CD14-positive monocyte (primary cell): ENCODE measurements around the gene ZBED1. TPM values are rescaled to one million over a fixed set of nuclear protein-coding genes. Genes with fewer than 3 reads are reported as not detected.

Source experiments
- DNase-seq, 3 donors: peaks; one replicate each; pipeline ENCODE4 v3.0.0-alpha.2; 2011 to 2022
- H2AFZ ChIP-seq: 2 replicates; pipeline ENCODE4 v1.6.0; 2012; ENCODE audit warnings: mild to moderate bottlenecking, low read depth, low read length, inconsistent platforms; ENCODE audit not compliant: insufficient read depth, poor library complexity, severe bottlenecking
- H3K27ac ChIP-seq, 2 donors: 1 replicate in 1 of 2; 2 replicates in 1 of 2; pipeline ENCODE4 v1.5.1; 2012 to 2013; ENCODE audit warnings: low read length in 2 of 2, control low read depth in 1 of 2, inconsistent platforms in 1 of 2, low read depth in 1 of 2, mild to moderate bottlenecking in 1 of 2
- H3K27me3 ChIP-seq, 2 donors: one replicate each; pipeline versions ENCODE4 v1.6.0 to v1.6.1; 2011 to 2013; ENCODE audit warnings: low read length in 2 of 2; ENCODE audit not compliant: control insufficient read depth in 2 of 2, insufficient read depth in 2 of 2
- H3K36me3 ChIP-seq, 2 donors: replicated peaks in 1 of 2; 1 replicate in 1 of 2; 2 replicates in 1 of 2; pipeline versions ENCODE4 v1.5.1 to v1.6.1; 2012 to 2013; ENCODE audit warnings: low read length in 2 of 2, control low read depth in 1 of 2, inconsistent platforms in 1 of 2, mild to moderate bottlenecking in 1 of 2; ENCODE audit not compliant: insufficient read depth in 2 of 2, control insufficient read depth in 1 of 2
- H3K4me1 ChIP-seq, 2 donors: 1 replicate in 1 of 2; 2 replicates in 1 of 2; pipeline versions ENCODE4 v1.5.1 to v1.6.1; 2012 to 2013; ENCODE audit warnings: low read length in 2 of 2, control low read depth in 1 of 2, inconsistent platforms in 1 of 2, mild to moderate bottlenecking in 1 of 2, moderate library complexity in 1 of 2; ENCODE audit not compliant: insufficient read depth in 2 of 2, control insufficient read depth in 1 of 2
- H3K4me2 ChIP-seq: replicated peaks from 2 replicates; pipeline ENCODE3; 2012; ENCODE audit warnings: low read length, moderate library complexity, mild to moderate bottlenecking; ENCODE audit not compliant: poor library complexity, severe bottlenecking; ENCODE audit errors: extremely low read depth
- H3K4me3 ChIP-seq, 3 experiments: fragments of 200-600 bp in 1 of 3; sonication (generic) in 1 of 3; replicated peaks in 1 of 3; 1 replicate in 2 of 3; 2 replicates in 1 of 3; pipeline ENCODE4 v1.5.1; 2011 to 2013; ENCODE audit warnings: low read length in 3 of 3, mild to moderate bottlenecking in 3 of 3, control low read depth in 2 of 3, low read depth in 2 of 3, inconsistent platforms in 1 of 3, moderate library complexity in 1 of 3
- H3K79me2 ChIP-seq: 2 replicates; pipeline ENCODE4 v1.6.0; 2012; ENCODE audit warnings: mild to moderate bottlenecking, control low read depth, inconsistent platforms, low read length, moderate library complexity; ENCODE audit not compliant: insufficient read depth
- H3K9ac ChIP-seq: 2 replicates; pipeline ENCODE4 v1.6.0; 2017; ENCODE audit warnings: low read length, mild to moderate bottlenecking; ENCODE audit not compliant: insufficient read depth, poor library complexity, severe bottlenecking
- H3K9me3 ChIP-seq, 2 donors: replicated peaks in 1 of 2; 1 replicate in 1 of 2; 2 replicates in 1 of 2; pipeline versions ENCODE4 v1.5.1 to v1.6.1; 2012 to 2013; ENCODE audit warnings: low read length in 2 of 2, control low read depth in 1 of 2; ENCODE audit not compliant: control insufficient read depth in 1 of 2, insufficient read depth in 1 of 2
- H4K20me1 ChIP-seq: 2 replicates; pipeline ENCODE4 v1.6.0; 2012; ENCODE audit warnings: mild to moderate bottlenecking, low read length, control low read depth, moderate library complexity; ENCODE audit not compliant: insufficient read depth
- H3K27ac Mint-ChIP-seq, 7 donors: one replicate each; pipeline ENCODE4 v1.8.0; 2020; ENCODE audit warnings: mild to moderate bottlenecking in 7 of 7, mixed read lengths in 7 of 7, moderate library complexity in 6 of 7, inconsistent platforms in 2 of 7
- H3K27me3 Mint-ChIP-seq, 3 donors: one replicate each; pipeline ENCODE4 v1.8.0; 2021 to 2022; ENCODE audit warnings: low read depth in 3 of 3, mild to moderate bottlenecking in 3 of 3, mixed read lengths in 3 of 3, moderate library complexity in 3 of 3, inconsistent platforms in 1 of 3
- H3K36me3 Mint-ChIP-seq, 2 donors: one replicate each; pipeline ENCODE4 v1.8.0; 2020; ENCODE audit warnings: mixed read lengths in 2 of 2, inconsistent platforms in 1 of 2, mild to moderate bottlenecking in 1 of 2
- H3K4me1 Mint-ChIP-seq: one replicate; pipeline ENCODE4 v1.8.0; 2020; ENCODE audit warnings: mild to moderate bottlenecking, mixed read lengths
- H3K4me3 Mint-ChIP-seq, 2 donors: one replicate each; pipeline ENCODE4 v1.8.0; 2020; ENCODE audit warnings: mild to moderate bottlenecking in 2 of 2, mixed read lengths in 2 of 2, moderate library complexity in 1 of 2
- H3K9me3 Mint-ChIP-seq, 7 donors: one replicate each; pipeline ENCODE4 v1.8.0; 2020 to 2022; ENCODE audit warnings: mixed read lengths in 7 of 7, mild to moderate bottlenecking in 6 of 7, moderate library complexity in 6 of 7, inconsistent platforms in 2 of 7
- CTCF ChIP-seq: fragments of 200-600 bp; IDR thresholded peaks from one replicate; pipeline ENCODE4 v1.8.0; 2022; ENCODE audit warnings: antibody characterized with exemption, mild to moderate bottlenecking
- WGBS: methylation state at CpG from one replicate; pipeline ENCODE4 v1.1.5; 2013; ENCODE audit warnings: missing lambda C conversion rate; ENCODE audit not compliant: insufficient coverage; 5-methylcytosine and 5-hydroxymethylcytosine counted together
- intact Hi-C, 2 donors: fragments of 100-400 bp; cut with micrococcal nuclease; formaldehyde crosslinking; loops; one replicate each; pipeline versions ENCODE4 v1.15.0 to v1.15.1; 2023
- polyA plus RNA-seq, 3 donors: library from polyadenylated mRNA; depleted of rRNA in 1 of 3; unstranded in 2 of 3; stranded (reverse) in 1 of 3; fragments of 300-500 nt in 2 of 3; fragments of >200 nt in 1 of 3; fragmentation: Illumina TruSeq in 2 of 3; gene quantifications; 1 replicate in 2 of 3; 2 replicates in 1 of 3; pipeline ENCODE4 v1.2.3, GENCODE V29; 2012 to 2021

Gene ZBED1
- polyA plus RNA-seq, 3 donors, result 13.9 to 32.1 (median 23.1) TPM

- no CpG with 5 or more reads among the region's 12 CpGs for WGBS
- DNase-seq, result no peak
- H3K27ac Mint-ChIP-seq, result no peak overlapping the region
- no peak overlapping the region for H3K27ac ChIP-seq
- H3K36me3 Mint-ChIP-seq, result no peaks in the 10 kb centered on the region
- H3K27me3 Mint-ChIP-seq, result peaks cover 2 to 13% (median 7%) of the 10 kb centered on the region in 3 donors
- no peak overlapping the region for H2AFZ ChIP-seq
- no peaks in the 10 kb centered on the region for H3K36me3 ChIP-seq
- no peak overlapping the region for H3K9ac ChIP-seq
- intact Hi-C loops, result no loop called here
- no peaks in the 10 kb centered on the region for H3K79me2 ChIP-seq
- H3K4me1 ChIP-seq, result no peaks in the 10 kb centered on the region
- H3K9me3 Mint-ChIP-seq, result peaks cover 0 to 3% (median 1%) of the 10 kb centered on the region in 7 donors
- no peak for TF ChIP-seq CTCF
- no peak overlapping the region for H3K4me3 Mint-ChIP-seq
- no peaks in the 10 kb centered on the region for H4K20me1 ChIP-seq
- H3K4me1 Mint-ChIP-seq, result peaks cover 13% of the 10 kb centered on the region
- H3K4me3 ChIP-seq, result no peak overlapping the region
- no peak overlapping the region for H3K4me2 ChIP-seq
- no peaks in the 10 kb centered on the region for H3K27me3 ChIP-seq
- H3K9me3 ChIP-seq, result no peaks in the 10 kb centered on the region
These were observed 39.7 kb upstream of the ZBED1 start for GRCh38 chrX:2540426-2540947.

- Histone ChIP-seq H4K20me1 (no peaks in the 10 kb centered on the region), H3K9me3 (no peaks in the 10 kb centered on the region), H3K27me3 (no peaks in the 10 kb centered on the region), H3K36me3 (no peaks in the 10 kb centered on the region), H2AFZ (no peak overlapping the region), H3K4me2 (no peak overlapping the region), H3K79me2 (no peaks in the 10 kb centered on the region), H3K4me1 (no peaks in the 10 kb centered on the region), H3K4me3 (no peak overlapping the region), H3K27ac (no peak overlapping the region), H3K9ac (no peak overlapping the region)
- Mint-ChIP-seq H3K36me3 (no peaks in the 10 kb centered on the region), H3K27ac (no peak overlapping the region), H3K9me3 (peaks cover 0 to 3% (median 0%) of the 10 kb centered on the region in 7 donors), H3K4me1 (peaks cover 13% of the 10 kb centered on the region), H3K27me3 (peaks cover 2 to 13% (median 7%) of the 10 kb centered on the region in 3 donors), H3K4me3 (no peak overlapping the region)
- intact Hi-C loops, result no loop called here
- DNase-seq, result no peak
- WGBS, result no CpG with 5 or more reads among the region's 3 CpGs
- no peak for TF ChIP-seq CTCF
These were observed 38.8 kb upstream of the ZBED1 start for GRCh38 chrX:2539586-2539985.
